ENCODE measurements around the gene CAMK2A. TPM values are rescaled to one million over a fixed set of nuclear protein-coding genes. Genes with fewer than 3 reads are reported as not detected.

The CAMK2A gene
- total RNA-seq, 1 donor from 2014 or later, result 2.5 TPM

GRCh38 chr5:150302301-150303069 is 12.9 kb upstream of the CAMK2A start, which contains the start of gene ARSI:
Gene ARSI (minus strand): TSS chr5:150302905. CDS start chr5:150302373, 532 bp downstream.
- ATAC-seq (peak; percentile 48), DNase-seq (ENCODE audit: low spot score) (peak; percentile 70)
- intact Hi-C loops (cut with DNase I), result no loop called here

GRCh38 chr5:150301901-150302300 is 12.3 kb upstream of the CAMK2A start:
- peak; percentile 54 for DNase-seq (ENCODE audit: low spot score)
- intact Hi-C loops (cut with DNase I), result no loop called here
- ATAC-seq, result no peak

GRCh38 chr5:150301170-150301505 is 11.6 kb upstream of the CAMK2A start:
- DNase-seq (ENCODE audit: low spot score) (no peak), ATAC-seq (no peak)
- intact Hi-C loops (cut with DNase I), result no loop called here

GRCh38 chr5:150300496-150301169 is 11.1 kb upstream of the CAMK2A start:
- intact Hi-C loops (cut with DNase I), result no loop called here
- no peak for DNase-seq (ENCODE audit: low spot score)
- no peak for ATAC-seq

GRCh38 chr5:150299571-150300327 is 10.2 kb upstream of the CAMK2A start:
- DNase-seq (ENCODE audit: low spot score) (no peak), ATAC-seq (no peak)
- intact Hi-C loops (cut with DNase I), result no loop called here

- DNase-seq (ENCODE audit: low spot score) (no peak), ATAC-seq (peak; percentile 60)
- intact Hi-C loops (cut with DNase I), result no loop called here
Measured at GRCh38 chr5:150298701-150299451, 9.3 kb upstream of the CAMK2A start.

- DNase-seq (ENCODE audit: low spot score), result no peak
- no peak for ATAC-seq
- intact Hi-C loops (cut with DNase I), result no loop called here
Measured at GRCh38 chr5:150297934-150298595, 8.5 kb upstream of the CAMK2A start.

GRCh38 chr5:150297236-150297890 is 7.8 kb upstream of the CAMK2A start:
- ATAC-seq (no peak), DNase-seq (ENCODE audit: low spot score) (no peak)
- intact Hi-C loops (cut with DNase I), result no loop called here

- intact Hi-C loops (cut with DNase I), result no loop called here
- ATAC-seq, result no peak
- DNase-seq (ENCODE audit: low spot score), result peak; percentile 47
Measured at GRCh38 chr5:150296496-150296895, 6.9 kb upstream of the CAMK2A start.

GRCh38 chr5:150295741-150296486 is 6.3 kb upstream of the CAMK2A start:
- intact Hi-C loops (cut with DNase I), result no loop called here
- no peak for ATAC-seq
- DNase-seq (ENCODE audit: low spot score), result peak; percentile 35

GRCh38 chr5:150295172-150295634 is 5.6 kb upstream of the CAMK2A start:
- intact Hi-C loops (cut with DNase I), result no loop called here
- DNase-seq (ENCODE audit: low spot score) (peak; percentile 76), ATAC-seq (peak; percentile 43)

GRCh38 chr5:150294551-150295071 is 5.0 kb upstream of the CAMK2A start:
- DNase-seq (ENCODE audit: low spot score) (peak; percentile 50), ATAC-seq (no peak)
- intact Hi-C loops (cut with DNase I), result no loop called here

- intact Hi-C loops (cut with DNase I), result no loop called here
- no peak for DNase-seq (ENCODE audit: low spot score)
- ATAC-seq, result no peak
Measured at GRCh38 chr5:150293091-150293941, 3.7 kb upstream of the CAMK2A start.

- no peak for ATAC-seq
- DNase-seq (ENCODE audit: low spot score), result no peak
- intact Hi-C loops (cut with DNase I), result no loop called here
Measured at GRCh38 chr5:150291388-150292385, 2.1 kb upstream of the CAMK2A start.

- intact Hi-C loops (cut with DNase I), result no loop called here
- ATAC-seq (no peak), DNase-seq (ENCODE audit: low spot score) (no peak)
Measured at GRCh38 chr5:150288791-150289190, 782 bp downstream of the CAMK2A start.
